Ovary (tissue), 9 donors: Measurements from ENCODE around the gene GRPEL1. TPM values are rescaled to one million over a fixed set of nuclear protein-coding genes. Genes with fewer than 3 reads are reported as not detected.

Experiments used
- DNase-seq, 5 donors: peaks; one replicate each; pipeline ENCODE4 v3.0.0-alpha.2; 2019 to 2020
- H3K27ac ChIP-seq, 2 donors: fragments of 200-600 bp; one replicate each; pipeline versions ENCODE4 v1.5.1 to v1.8.0; 2019 to 2022
- H3K27me3 ChIP-seq: fragments of 200-600 bp; one replicate; pipeline ENCODE4 v1.8.0; 2022
- H3K36me3 ChIP-seq: fragments of 200-600 bp; sonication (generic); one replicate; pipeline ENCODE4 v1.5.1; 2019
- H3K4me1 ChIP-seq: one replicate; pipeline ENCODE4 v1.8.1; 2013; ENCODE audit warnings: mild to moderate bottlenecking, moderate library complexity; ENCODE audit not compliant: insufficient read depth
- H3K4me3 ChIP-seq: fragments of 200-600 bp; sonication (generic); one replicate; pipeline ENCODE4 v1.5.1; 2017
- H3K9me3 ChIP-seq, 2 donors: fragments of 200-600 bp in 1 of 2; sonication (generic) in 1 of 2; one replicate each; pipeline versions ENCODE4 v1.5.1 to v1.8.1; 2013 to 2019; ENCODE audit warnings: mild to moderate bottlenecking in 1 of 2, moderate library complexity in 1 of 2
- EP300 ChIP-seq: sonication (generic); formaldehyde crosslinking; IDR thresholded peaks from one replicate; pipeline ENCODE4 v1.6.1; 2017; ENCODE audit warnings: antibody characterized with exemption
- POLR2A ChIP-seq: fragments of 450-650 bp; IDR thresholded peaks from one replicate; pipeline ENCODE4 v1.6.1; 2017; ENCODE audit warnings: antibody characterized with exemption, mild to moderate bottlenecking, moderate library complexity
- WGBS, 3 donors: extraction: QIAGEN DNeasy Blood & Tissue Kit in 1 of 3; methylation state at CpG; one replicate each; pipeline versions ENCODE4 v1.1.5 to v1.1.7; 2013 to 2017; 5-methylcytosine and 5-hydroxymethylcytosine counted together
- intact Hi-C, 4 donors: fragments of 100-400 bp; cut with DNase I; formaldehyde crosslinking; loops; one replicate each; pipeline versions ENCODE4 v1.11.0 to v1.15.1; 2022 to 2023
- polyA plus RNA-seq, 2 donors: library from polyadenylated mRNA; stranded (reverse); fragments of 200-250 nt in 1 of 2; fragments of 350-450 nt in 1 of 2; fragmentation: Illumina TruSeq in 1 of 2; extraction: RNeasy Lipid Tissue Mini Kit (QIAGEN cat#74804) in 1 of 2; gene quantifications; one replicate each; pipeline ENCODE4 v1.2.3, GENCODE V29; 2013 to 2014
- total RNA-seq, 7 donors: library from RNA; depleted of rRNA in 2 of 7; stranded (reverse); fragments of >200 nt in 2 of 7; fragmentation: NEBNext Ultra II Directional in 3 of 7; extraction: Animal tissue kit (Norgen Biotek cat#: 25700) in 3 of 7; gene quantifications; one replicate each; pipeline versions ENCODE4 v1.1.0 to v1.2.4, GENCODE V29; 2016 to 2023
- TF ChIP-seq, protein P1 (sequence below), 3 donors: fragments of 450-650 bp in 2 of 3; fragments of 200-600 bp in 1 of 3; IDR thresholded peaks; one replicate each; pipeline versions ENCODE4 v1.5.1 to v1.8.0; 2016 to 2022; ENCODE audit warnings: antibody characterized with exemption in 3 of 3, mild to moderate bottlenecking in 1 of 3
- donor health status: DM: no; HTN: no; CAD: no; lungs with moderate emphysema.
- donor health status: DM: no; HTN: no; CAD: no.
- donor health status: Bipolar disorder and iron deficiency.
- donor health status: DM: yes; HTN: yes; CAD: no.
- donor health status: DM: no; HTN: no; CAD: no.
- donor health status: DM: yes; HTN: yes; CAD: no.

GRPEL1 gene
- total and polyA plus RNA-seq, 9 donors, result 11.1 to 74.8 (median 23.3) TPM

DNA sequence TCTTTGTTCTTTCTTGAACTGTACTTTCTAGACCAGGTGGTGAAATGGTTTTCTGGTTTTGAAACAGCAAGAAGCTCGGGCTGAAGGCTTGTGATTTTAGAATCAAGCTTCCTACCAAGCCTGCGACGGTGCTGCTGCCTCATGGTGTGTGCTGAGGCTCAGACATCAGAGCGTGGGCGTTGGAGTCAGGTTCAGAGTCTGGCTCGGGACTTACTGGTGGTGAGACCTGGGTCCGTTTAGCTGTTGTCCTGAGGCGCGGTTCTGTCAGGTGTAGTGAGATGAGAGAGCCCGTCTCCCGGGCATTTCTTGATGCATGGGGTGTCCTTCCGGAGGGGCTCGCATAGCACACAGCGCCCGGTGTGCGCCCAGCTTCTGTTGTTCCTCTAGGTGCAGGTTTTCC lies 44.4 kb downstream of the GRPEL1 start:
- Histone ChIP-seq H3K36me3 (no peaks in the 10 kb centered on the region), H3K4me3 (no peak overlapping the region), H3K27ac (no peak overlapping the region), H3K27me3 (no peaks in the 10 kb centered on the region), H3K9me3 (no peaks in the 10 kb centered on the region), H3K4me1 (no peaks in the 10 kb centered on the region)
- intact Hi-C loops, result no loop called here
- 89 to 93% (median 92%) methylated on average over 16 of the region's 16 CpGs for WGBS, 3 donors
- no peak for DNase-seq
- TF ChIP-seq, protein P1, sequence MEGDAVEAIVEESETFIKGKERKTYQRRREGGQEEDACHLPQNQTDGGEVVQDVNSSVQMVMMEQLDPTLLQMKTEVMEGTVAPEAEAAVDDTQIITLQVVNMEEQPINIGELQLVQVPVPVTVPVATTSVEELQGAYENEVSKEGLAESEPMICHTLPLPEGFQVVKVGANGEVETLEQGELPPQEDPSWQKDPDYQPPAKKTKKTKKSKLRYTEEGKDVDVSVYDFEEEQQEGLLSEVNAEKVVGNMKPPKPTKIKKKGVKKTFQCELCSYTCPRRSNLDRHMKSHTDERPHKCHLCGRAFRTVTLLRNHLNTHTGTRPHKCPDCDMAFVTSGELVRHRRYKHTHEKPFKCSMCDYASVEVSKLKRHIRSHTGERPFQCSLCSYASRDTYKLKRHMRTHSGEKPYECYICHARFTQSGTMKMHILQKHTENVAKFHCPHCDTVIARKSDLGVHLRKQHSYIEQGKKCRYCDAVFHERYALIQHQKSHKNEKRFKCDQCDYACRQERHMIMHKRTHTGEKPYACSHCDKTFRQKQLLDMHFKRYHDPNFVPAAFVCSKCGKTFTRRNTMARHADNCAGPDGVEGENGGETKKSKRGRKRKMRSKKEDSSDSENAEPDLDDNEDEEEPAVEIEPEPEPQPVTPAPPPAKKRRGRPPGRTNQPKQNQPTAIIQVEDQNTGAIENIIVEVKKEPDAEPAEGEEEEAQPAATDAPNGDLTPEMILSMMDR (IDR thresholded peaks at IDR 0.05), result no peak
- TF ChIP-seq POLR2A (no peak), EP300 (no peak)

- intact Hi-C loops, result no loop called here
- 81 to 89% (median 87%) methylated on average over 13 of the region's 13 CpGs for WGBS, 3 donors
- H3K27ac ChIP-seq, result no peak overlapping the region
- H3K4me1 ChIP-seq, result no peaks in the 10 kb centered on the region
- TF ChIP-seq EP300 (no peak), POLR2A (no peak)
- TF ChIP-seq, protein P1 (IDR thresholded peaks at IDR 0.05), result no peak
- no peaks in the 10 kb centered on the region for H3K27me3 ChIP-seq
- no peak overlapping the region for H3K4me3 ChIP-seq
- no peaks in the 10 kb centered on the region for H3K36me3 ChIP-seq
- DNase-seq, result no peak
- H3K9me3 ChIP-seq, result no peaks in the 10 kb centered on the region
These were observed 45.8 kb downstream of the GRPEL1 start for GRCh38 chr4:7021930-7022664.

GRCh38 chr4:7021355-7021754 lies 46.5 kb downstream of the GRPEL1 start:
- Histone ChIP-seq H3K36me3 (no peaks in the 10 kb centered on the region), H3K27me3 (no peaks in the 10 kb centered on the region), H3K27ac (no peak overlapping the region), H3K4me3 (no peak overlapping the region), H3K4me1 (no peaks in the 10 kb centered on the region), H3K9me3 (no peaks in the 10 kb centered on the region)
- no peak for DNase-seq
- intact Hi-C loops, result no loop called here
- TF ChIP-seq EP300 (no peak), POLR2A (no peak)
- TF ChIP-seq, protein P1 (IDR thresholded peaks at IDR 0.05), result no peak
- WGBS, 3 donors, result 67 to 71% (median 68%) methylated on average over 5 of the region's 5 CpGs

DNA sequence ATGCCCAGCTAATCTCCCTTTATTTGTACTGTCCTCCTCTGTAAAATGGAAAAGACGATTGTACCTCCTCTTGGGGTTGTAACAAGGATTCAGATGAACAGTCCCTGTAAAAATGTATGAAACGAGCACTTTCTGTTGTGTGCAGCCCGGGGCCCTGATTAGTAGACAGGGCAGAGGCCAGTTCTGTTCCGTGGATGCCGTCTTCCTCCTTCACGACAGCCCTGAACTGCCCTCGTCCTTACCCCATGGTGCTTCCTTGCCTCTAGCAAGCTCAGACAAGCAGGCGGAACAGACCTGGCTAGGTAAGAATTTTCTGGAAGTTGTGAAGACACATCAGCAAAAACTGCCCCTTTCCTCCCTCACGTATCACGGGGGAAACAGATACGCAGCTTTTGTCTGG lies 47.0 kb downstream of the GRPEL1 start:
- H3K27ac ChIP-seq, result no peak overlapping the region
- 91 to 94% (median 92%) methylated on average over 11 of the region's 11 CpGs for WGBS, 3 donors
- no peaks in the 10 kb centered on the region for H3K9me3 ChIP-seq
- intact Hi-C loops, result no loop called here
- no peak overlapping the region for H3K4me3 ChIP-seq
- H3K36me3 ChIP-seq, result no peaks in the 10 kb centered on the region
- DNase-seq, result no peak
- TF ChIP-seq EP300 (no peak), POLR2A (no peak)
- TF ChIP-seq, protein P1 (IDR thresholded peaks at IDR 0.05), result no peak
- no peaks in the 10 kb centered on the region for H3K4me1 ChIP-seq
- no peaks in the 10 kb centered on the region for H3K27me3 ChIP-seq
